ENCODE measurements around the gene PRR14.

Gene PRR14

DNA sequence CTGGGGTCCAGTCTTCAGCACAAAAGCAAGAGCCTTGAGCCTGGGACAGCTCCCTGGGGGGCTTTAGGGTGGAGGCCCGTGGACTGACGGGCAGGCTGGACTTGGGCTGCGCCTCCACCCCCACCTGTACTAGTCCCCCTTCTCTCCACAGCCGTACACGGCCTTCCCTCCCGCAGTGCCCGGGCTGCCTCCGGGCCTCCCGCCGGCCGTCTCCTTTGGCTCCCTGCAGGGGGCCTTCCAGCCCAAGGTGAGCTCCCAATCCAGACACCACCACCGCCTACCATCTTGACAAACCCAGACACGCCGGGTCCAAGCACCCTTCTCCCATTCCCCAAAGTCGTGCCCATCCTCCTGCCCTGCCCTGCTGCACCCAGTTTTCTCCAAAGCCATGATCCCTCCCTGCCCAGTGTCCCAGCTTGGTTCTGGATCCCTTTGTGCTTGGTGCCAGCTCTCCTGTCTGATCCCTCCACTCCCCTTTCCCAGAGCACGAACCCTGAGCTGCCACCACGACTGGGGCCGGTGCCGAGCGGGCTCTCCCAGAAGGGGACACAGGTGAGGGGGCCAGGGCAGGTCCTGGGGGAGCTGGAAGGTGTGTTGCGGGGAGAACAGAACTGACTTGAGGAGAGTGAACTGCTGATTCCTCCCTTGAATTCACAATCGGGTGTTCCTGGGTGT is 14.5 kb downstream of the PRR14 start (continued):
- TF ChIP-seq ZBTB6 (tag by site-specific recombination; IDR thresholded peaks at IDR 0.05) (no peak), ZNF654 (tag by site-specific recombination; IDR thresholded peaks at IDR 0.05; ENCODE audit: low read depth) (no peak), CTCF (tag by site-specific recombination; IDR thresholded peaks at IDR 0.05) (0 out of 2 replicates have a peak, but pooled peaks have one; percentile 18), ZNF600 (tag by site-specific recombination; IDR thresholded peaks at IDR 0.05) (peak; percentile 44; the same call in 1 of the 2 replicates), SP7 (tag by site-specific recombination; IDR thresholded peaks at IDR 0.05) (no peak), ZNF670 (tag by site-specific recombination; IDR thresholded peaks at IDR 0.05; ENCODE audit: low read depth) (no peak), ZNF146 (tag by site-specific recombination; IDR thresholded peaks at IDR 0.05) (no peak), SP2 (tag by site-specific recombination; IDR thresholded peaks at IDR 0.05) (no peak), RBAK (tag by site-specific recombination; IDR thresholded peaks at IDR 0.05) (no peak), ZNF626 (tag by site-specific recombination; IDR thresholded peaks at IDR 0.05) (no peak), ZNF423 (tag by site-specific recombination; IDR thresholded peaks at IDR 0.05) (no peak), REPIN1 (tag by site-specific recombination; IDR thresholded peaks at IDR 0.05; ENCODE audit: low read depth) (no peak), ZNF792 (tag by site-specific recombination; IDR thresholded peaks at IDR 0.05) (no peak), KLF16 (tag by site-specific recombination; IDR thresholded peaks at IDR 0.05) (no peak)
- TF ChIP-seq, protein P1, sequence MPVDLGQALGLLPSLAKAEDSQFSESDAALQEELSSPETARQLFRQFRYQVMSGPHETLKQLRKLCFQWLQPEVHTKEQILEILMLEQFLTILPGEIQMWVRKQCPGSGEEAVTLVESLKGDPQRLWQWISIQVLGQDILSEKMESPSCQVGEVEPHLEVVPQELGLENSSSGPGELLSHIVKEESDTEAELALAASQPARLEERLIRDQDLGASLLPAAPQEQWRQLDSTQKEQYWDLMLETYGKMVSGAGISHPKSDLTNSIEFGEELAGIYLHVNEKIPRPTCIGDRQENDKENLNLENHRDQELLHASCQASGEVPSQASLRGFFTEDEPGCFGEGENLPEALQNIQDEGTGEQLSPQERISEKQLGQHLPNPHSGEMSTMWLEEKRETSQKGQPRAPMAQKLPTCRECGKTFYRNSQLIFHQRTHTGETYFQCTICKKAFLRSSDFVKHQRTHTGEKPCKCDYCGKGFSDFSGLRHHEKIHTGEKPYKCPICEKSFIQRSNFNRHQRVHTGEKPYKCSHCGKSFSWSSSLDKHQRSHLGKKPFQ (tag by site-specific recombination; IDR thresholded peaks at IDR 0.05): no peak

DNA sequence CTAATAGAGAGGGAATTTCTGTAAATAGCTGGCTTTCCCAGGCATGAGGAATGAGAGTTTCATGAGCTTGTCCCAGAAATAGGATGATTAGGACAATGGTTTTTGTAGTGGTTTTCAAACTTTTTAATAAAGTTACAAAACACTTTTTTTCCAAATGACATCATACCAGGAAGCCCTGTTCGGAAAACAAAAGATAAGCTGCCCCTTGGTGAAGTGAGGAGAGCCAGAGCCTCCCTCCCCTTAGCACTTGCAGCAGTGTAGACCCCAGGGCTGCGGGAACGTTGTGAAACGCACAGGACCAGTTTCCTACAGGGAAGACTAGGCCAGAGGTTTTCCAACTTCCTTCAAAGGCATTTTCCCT is 15.1 kb downstream of the PRR14 start:
- Histone ChIP-seq H3K9me3 (ENCODE audit: control insufficient read depth, insufficient read depth, low read depth, low read length) (no peaks in the 10 kb centered on the region), H3K27ac (ENCODE audit: extremely low read depth, low read depth, low read length) (no peak overlapping the region), H3K4me1 (ENCODE audit: control insufficient read depth, insufficient read depth, low read length) (no peaks in the 10 kb centered on the region), H3K4me3 (ENCODE audit: low read depth, low read length) (no peak overlapping the region), H3K36me3 (ENCODE audit: control insufficient read depth in 2 of 2, insufficient read depth in 1 of 2, low read length in 2 of 2) (peaks cover 26 to 97% of the 10 kb centered on the region in 2 experiments; a peak in 2 of 3 replicates)
- POLR2A ChIA-PET: interaction anchor here (0.6 to 1.6 kb wide), 3 partner anchors 28 to 615 kb away, joined by 4 to 5 read pairs (median 5); no protein-coding TSS in a partner anchor
- CTCF ChIA-PET: interaction anchor here (0.8 to 1.5 kb wide), 4 partner anchors 18 to 236 kb away, joined by 3 to 6 read pairs (median 4); partner anchors contain the start of gene DCTPP1
- TF ChIP-seq ZNF121 (tag by site-specific recombination; IDR thresholded peaks at IDR 0.05) (no peak), CTCF (tag by site-specific recombination; IDR thresholded peaks at IDR 0.05) (no peak), ELK4 (IDR thresholded peaks at IDR 0.05; ENCODE audit: borderline replicate concordance, low read depth, low read length) (no peak), ZNF335 (tag by site-specific recombination; conservative IDR thresholded peaks at IDR 0.05) (no peak), ZSCAN30 (tag by site-specific recombination; IDR thresholded peaks at IDR 0.05) (no peak), KLF17 (tag by site-specific recombination; IDR thresholded peaks at IDR 0.05) (no peak), SP7 (tag by site-specific recombination; IDR thresholded peaks at IDR 0.05) (no peak)
- TF ChIP-seq, protein P2, sequence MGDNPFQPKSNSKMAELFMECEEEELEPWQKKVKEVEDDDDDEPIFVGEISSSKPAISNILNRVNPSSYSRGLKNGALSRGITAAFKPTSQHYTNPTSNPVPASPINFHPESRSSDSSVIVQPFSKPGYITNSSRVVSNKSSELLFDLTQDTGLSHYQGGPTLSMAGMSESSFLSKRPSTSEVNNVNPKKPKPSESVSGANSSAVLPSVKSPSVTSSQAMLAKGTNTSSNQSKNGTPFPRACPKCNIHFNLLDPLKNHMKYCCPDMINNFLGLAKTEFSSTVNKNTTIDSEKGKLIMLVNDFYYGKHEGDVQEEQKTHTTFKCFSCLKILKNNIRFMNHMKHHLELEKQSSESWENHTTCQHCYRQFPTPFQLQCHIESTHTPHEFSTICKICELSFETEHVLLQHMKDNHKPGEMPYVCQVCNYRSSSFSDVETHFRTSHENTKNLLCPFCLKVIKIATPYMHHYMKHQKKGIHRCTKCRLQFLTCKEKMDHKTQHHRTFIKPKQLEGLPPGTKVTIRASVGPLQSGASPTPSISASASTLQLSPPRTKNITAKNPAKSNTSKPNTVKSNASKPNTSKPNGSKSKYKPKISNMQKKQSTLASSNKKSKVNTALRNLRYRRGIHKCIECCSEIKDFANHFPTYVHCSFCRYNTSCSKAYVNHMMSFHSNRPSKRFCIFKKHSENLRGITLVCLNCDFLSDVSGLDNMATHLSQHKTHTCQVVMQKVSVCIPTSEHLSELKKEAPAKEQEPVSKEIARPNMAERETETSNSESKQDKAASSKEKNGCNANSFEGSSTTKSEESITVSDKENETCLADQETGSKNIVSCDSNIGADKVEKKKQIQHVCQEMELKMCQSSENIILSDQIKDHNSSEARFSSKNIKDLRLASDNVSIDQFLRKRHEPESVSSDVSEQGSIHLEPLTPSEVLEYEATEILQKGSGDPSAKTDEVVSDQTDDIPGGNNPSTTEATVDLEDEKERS (tag by site-specific recombination; IDR thresholded peaks at IDR 0.05): no peak
- TF ChIP-seq, protein P3, sequence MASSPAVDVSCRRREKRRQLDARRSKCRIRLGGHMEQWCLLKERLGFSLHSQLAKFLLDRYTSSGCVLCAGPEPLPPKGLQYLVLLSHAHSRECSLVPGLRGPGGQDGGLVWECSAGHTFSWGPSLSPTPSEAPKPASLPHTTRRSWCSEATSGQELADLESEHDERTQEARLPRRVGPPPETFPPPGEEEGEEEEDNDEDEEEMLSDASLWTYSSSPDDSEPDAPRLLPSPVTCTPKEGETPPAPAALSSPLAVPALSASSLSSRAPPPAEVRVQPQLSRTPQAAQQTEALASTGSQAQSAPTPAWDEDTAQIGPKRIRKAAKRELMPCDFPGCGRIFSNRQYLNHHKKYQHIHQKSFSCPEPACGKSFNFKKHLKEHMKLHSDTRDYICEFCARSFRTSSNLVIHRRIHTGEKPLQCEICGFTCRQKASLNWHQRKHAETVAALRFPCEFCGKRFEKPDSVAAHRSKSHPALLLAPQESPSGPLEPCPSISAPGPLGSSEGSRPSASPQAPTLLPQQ (tag by site-specific recombination; IDR thresholded peaks at IDR 0.05): no peak
